KBM-7 (cell line): Measurements from ENCODE around the gene C20orf204.

Source experiments
- DNase-seq: peaks from one replicate; pipeline ENCODE4 v3.0.0-alpha.2; 2015
- in situ Hi-C: fragments of 300-500 bp; cut with MboI; formaldehyde crosslinking; loops from 2 replicates; pipeline ENCODE4 v1.14.3; 2020; ENCODE audit warnings: low sequenced_read_pairs, low pct_unique_long_range_greater_than_20kb, mixed read lengths

The C20orf204 gene

GRCh38 chr20:64051561-64052325 lies 15.8 kb downstream of the C20orf204 start:
- in situ Hi-C loops = no loop called here
- DNase-seq = no peak

GRCh38 chr20:64052326-64052722 lies 16.3 kb downstream of the C20orf204 start:
- no peak for DNase-seq
- in situ Hi-C loops = no loop called here

GRCh38 chr20:64052987-64053840 lies 17.2 kb downstream of the C20orf204 start:
- no peak for DNase-seq
- in situ Hi-C loops = no loop called here

- in situ Hi-C loops = no loop called here
- DNase-seq = peak; percentile 70
Observed at GRCh38 chr20:64053841-64054661, 18.1 kb downstream of the C20orf204 start.

- in situ Hi-C loops = no loop called here
- DNase-seq = no peak
Observed at GRCh38 chr20:64055396-64055892, 19.5 kb downstream of the C20orf204 start.

- in situ Hi-C loops = no loop called here
- peak; percentile 52 for DNase-seq
Observed at GRCh38 chr20:64055893-64056638, 20.1 kb downstream of the C20orf204 start.

- no peak for DNase-seq
- in situ Hi-C loops = no loop called here
Observed at GRCh38 chr20:64056639-64056888, 20.6 kb downstream of the C20orf204 start.

- DNase-seq = no peak
- in situ Hi-C loops = no loop called here
Observed at GRCh38 chr20:64056889-64057627, 21.1 kb downstream of the C20orf204 start.

GRCh38 chr20:64057628-64058498 lies 21.9 kb downstream of the C20orf204 start:
- in situ Hi-C loops = no loop called here
- DNase-seq = peak; percentile 77

- in situ Hi-C loops = no loop called here
- no peak for DNase-seq
Observed at GRCh38 chr20:64058536-64058935, 22.6 kb downstream of the C20orf204 start.

GRCh38 chr20:64062276-64062595 lies 26.3 kb downstream of the C20orf204 start:
- in situ Hi-C loops = no loop called here
- DNase-seq = no peak

- in situ Hi-C loops = no loop called here
- DNase-seq = peak; percentile 92
Observed at GRCh38 chr20:64062596-64063388, 26.8 kb downstream of the C20orf204 start, which contains the start of gene TCEA2. TSS of gene TCEA2 (plus strand) at chr20:64063198. CDS start at chr20:64063313, 115 bp downstream.

- DNase-seq = no peak
- in situ Hi-C loops = no loop called here
Observed at GRCh38 chr20:64063389-64064144, 27.6 kb downstream of the C20orf204 start.

- in situ Hi-C loops = no loop called here
- no peak for DNase-seq
Observed at GRCh38 chr20:64064145-64064698, 28.2 kb downstream of the C20orf204 start.

GRCh38 chr20:64065062-64065973 lies 29.3 kb downstream of the C20orf204 start:
- no peak for DNase-seq
- in situ Hi-C loops = no loop called here
